GM18907 (cell line): ENCODE measurements around the gene MR1.
"Not testable (repeated sequence)": the region's sequence is repeated elsewhere in the genome, so short reads cannot be mapped to it uniquely, and the experiment has no call there.

Experiments
- ATAC-seq: cut with Tn5 transposase; IDR thresholded peaks from one replicate; pipeline ENCODE4 v1.9.1; 2021; ENCODE audit warnings: mild to moderate bottlenecking, moderate library complexity; ENCODE audit not compliant: unreplicated experiment

Gene MR1

GRCh38 chr1:181028196-181028595 lies 5.6 kb upstream of the MR1 start:
- ATAC-seq: no peak

DNA sequence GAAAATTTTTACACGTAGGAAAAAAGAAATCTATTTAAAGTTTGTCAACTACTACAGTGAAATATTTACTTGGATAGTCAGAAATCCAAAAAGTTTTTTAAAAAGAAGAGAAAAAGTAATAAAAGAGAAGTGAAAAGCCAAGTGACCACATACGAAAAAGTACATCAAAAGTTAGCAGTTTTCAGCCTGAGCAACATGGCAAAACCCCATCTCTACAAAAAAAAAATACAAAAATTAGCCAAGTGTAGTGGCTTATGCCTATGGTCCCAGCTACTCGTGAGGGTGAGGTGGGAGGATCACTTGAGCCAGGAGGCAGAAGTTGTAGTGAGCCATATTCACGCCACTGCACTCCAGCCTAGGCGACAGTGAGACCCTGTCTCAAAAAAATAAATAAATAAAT lies 5.2 kb upstream of the MR1 start:
- no peak for ATAC-seq

DNA sequence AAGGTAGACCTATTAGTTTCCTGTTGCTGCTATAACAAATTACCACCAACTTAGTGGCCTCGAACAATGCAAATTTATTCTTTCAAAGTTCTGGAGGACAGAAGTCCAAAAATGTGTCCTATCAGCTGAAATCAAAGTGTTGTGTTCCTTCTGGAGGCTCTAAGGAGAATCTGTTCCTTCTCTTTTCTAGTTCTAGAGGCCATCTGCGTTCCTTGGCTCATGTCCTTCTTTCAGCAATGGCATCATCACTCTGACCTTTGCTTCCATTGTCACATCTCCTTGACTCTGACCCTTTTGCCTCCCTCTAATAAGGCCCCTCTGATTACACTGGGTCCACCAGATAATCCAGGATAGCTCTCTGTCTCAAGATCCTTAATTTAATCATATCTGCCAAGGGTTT lies 1.2 kb upstream of the MR1 start:
- no peak for ATAC-seq

GRCh38 chr1:181033128-181033798 lies 520 bp upstream of the MR1 start:
- peak; percentile 32 for ATAC-seq

DNA sequence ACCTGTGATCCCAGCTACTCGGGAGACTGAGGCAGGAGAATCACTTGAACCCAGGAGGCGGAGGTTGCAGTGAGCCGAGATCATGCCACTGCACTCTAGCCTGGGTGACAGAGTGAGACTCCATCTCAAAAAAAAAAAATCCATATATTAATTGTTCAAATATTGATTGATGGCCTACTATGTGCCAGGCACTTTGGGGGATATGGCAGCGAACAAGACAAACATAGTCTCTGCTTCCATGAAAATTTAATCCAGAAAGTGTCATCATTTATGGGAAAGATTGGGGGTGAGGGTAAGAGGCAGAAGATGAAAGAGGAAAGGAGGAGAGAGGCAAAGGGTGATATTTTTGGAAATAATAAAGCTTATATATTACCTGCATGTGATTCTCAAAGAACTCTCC lies 1.4 kb downstream of the MR1 start:
- ATAC-seq: not testable (repeated sequence)

- ATAC-seq: no peak
These were observed 2.5 kb downstream of the MR1 start for GRCh38 chr1:181036107-181036836.

- ATAC-seq: no peak
These were observed 3.6 kb downstream of the MR1 start for GRCh38 chr1:181037386-181037785.

DNA sequence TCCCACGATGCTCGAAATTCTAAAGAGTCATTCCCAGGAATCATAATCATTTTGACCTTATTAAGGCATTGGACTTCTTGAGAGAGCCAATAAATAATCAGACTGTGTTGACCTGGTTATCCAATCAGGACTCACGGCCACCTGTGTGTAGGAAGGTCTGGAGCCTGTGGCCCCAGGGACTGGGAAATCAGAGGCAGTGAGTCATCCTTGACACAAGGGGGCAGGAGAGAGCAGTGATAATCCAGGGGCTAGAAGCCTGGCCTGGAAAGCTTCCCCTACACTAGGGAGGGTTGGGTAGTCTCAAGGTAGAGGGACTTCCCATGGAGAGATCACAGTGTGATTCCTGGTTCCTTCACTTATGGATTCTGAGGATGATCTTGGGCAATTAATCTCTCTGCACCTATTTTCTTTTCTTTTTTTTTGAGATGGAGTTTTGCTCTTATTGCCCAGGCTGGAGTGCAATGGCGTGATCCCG lies 4.7 kb downstream of the MR1 start:
- peak; percentile 38 for ATAC-seq

GRCh38 chr1:181040284-181040865 lies 6.6 kb downstream of the MR1 start:
- ATAC-seq: no peak

- ATAC-seq: no peak
These were observed 9.5 kb downstream of the MR1 start for GRCh38 chr1:181043025-181043888.

GRCh38 chr1:181044449-181044966 lies 10.7 kb downstream of the MR1 start:
- peak; percentile 91 for ATAC-seq

- not testable (repeated sequence) for ATAC-seq
These were observed 12.2 kb downstream of the MR1 start for GRCh38 chr1:181045946-181046345.

GRCh38 chr1:181049378-181049777 lies 15.6 kb downstream of the MR1 start:
- no peak for ATAC-seq

- ATAC-seq: no peak
These were observed 17.1 kb downstream of the MR1 start for GRCh38 chr1:181050922-181051321.

- ATAC-seq: no peak
These were observed 22.8 kb downstream of the MR1 start for GRCh38 chr1:181056560-181056959.

DNA sequence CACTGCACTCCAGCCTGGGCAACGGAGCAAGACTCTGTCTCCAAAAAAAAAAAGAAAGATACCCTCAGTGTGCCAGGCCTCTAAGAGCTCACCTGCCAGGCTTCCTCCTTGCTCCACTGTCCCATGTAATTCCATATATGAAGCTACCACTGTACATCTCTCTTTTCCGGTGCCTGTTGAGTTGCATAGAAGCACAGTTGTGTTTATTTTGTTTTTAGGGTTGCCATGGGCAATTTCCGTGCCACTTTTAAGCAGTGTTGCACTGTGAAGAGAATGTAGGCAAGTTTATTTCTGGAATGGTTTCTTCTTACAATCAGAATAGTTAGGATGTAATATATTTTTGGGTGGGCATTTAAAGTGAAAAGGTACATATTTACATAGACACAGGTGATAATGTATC lies 23.3 kb downstream of the MR1 start:
- ATAC-seq: no peak

- ATAC-seq: no peak
These were observed 25.7 kb downstream of the MR1 start for GRCh38 chr1:181059435-181059834.

GRCh38 chr1:181060066-181060465 lies 26.3 kb downstream of the MR1 start:
- no peak for ATAC-seq

DNA sequence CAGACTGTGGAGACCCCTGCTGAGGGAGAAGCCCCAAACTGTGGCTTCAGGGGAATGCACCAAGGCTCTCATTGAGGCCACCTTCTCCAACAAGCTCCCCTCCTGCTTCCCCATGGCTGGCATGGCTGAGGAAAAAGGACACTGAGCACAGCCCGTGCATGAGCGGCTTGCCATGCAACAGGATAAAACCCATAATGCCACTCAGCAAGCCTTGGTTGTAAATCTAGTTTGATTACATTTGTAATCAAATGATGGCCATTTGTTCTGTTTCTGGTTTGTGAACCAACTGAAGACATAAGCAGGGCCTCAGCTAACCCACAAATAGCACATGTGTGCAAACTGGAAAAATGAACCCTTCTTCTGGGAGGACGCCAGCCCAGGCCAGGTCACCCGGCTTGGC lies 27.2 kb downstream of the MR1 start:
- not testable (repeated sequence) for ATAC-seq

DNA sequence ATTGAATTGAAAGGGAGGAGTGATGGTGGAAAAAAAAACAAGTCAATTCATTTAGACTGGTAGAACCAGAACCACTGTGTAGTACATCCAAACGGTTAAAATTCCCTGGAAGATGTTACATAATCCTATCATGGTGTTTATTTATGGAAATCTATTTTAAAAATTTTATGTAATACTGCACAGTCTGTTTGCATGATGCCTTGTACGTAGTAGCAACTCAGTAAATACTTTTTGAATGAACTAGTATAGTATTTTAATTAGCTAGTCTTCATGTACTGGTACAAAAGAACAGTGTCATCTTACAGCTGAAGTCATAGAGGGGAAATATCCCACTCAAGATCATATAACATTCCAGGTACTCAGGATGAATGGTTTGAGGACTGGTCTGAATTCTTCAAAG lies 27.7 kb downstream of the MR1 start:
- ATAC-seq: no peak
